T-helper 2 cell treated with Interferon-gamma antibody and Interleukin-4, amounts not matched to agents 100 ng/mL and 5 ng/mL, for 36 hours (primary cell): ENCODE measurements around the gene MLLT6. TPM values are rescaled to one million over a fixed set of nuclear protein-coding genes. Genes with fewer than 3 reads are reported as not detected.

ENCODE experiments used
- intact Hi-C: fragments of 100-400 bp; cut with micrococcal nuclease; formaldehyde crosslinking; loops from one replicate; pipeline ENCODE4 v1.15.1; 2023
- total RNA-seq: library from RNA; stranded (reverse); gene quantifications from 2 replicates; pipeline ENCODE4 v1.2.3, GENCODE V29; 2022

Gene MLLT6
- total RNA-seq, 1 donor from 2014 or later: 213 TPM

DNA sequence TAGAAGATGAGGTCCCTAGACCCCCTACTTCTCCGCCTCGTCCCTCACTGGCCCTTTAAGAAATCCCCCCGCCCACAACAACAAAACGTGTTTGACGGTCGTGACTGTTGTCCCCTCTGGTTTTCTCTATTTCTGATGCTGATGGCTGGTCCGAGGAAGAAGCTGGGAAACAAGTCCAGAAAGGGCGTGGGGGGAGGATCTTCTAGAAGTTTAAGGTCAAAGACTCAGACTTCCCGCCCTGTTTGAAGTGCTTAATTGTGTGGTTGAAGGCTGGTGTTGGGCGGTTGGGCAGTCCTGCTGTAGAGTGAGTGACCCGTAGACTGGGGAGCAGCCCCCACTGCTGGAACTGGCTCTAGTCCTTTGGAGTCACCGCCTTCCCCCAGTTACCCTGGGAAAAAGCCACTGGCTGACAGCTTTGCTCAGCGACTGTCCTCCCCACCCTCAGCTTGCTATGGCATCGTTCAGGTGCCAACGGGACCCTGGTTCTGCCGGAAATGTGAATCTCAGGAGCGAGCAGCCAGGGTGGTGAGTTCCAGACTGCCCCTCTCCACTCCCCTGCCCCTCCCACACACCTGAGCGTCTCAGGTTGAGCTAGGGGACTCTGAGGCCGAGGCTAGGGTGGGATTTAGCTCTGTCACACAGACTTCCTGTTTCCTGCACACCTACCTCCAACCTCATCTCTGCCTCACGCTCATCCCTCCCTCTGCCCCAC is 1.6 kb downstream of the MLLT6 start:
- intact Hi-C loops: loop anchor here (1.0 kb wide), 1 partner anchor 22 kb away; no protein-coding TSS in a partner anchor

DNA sequence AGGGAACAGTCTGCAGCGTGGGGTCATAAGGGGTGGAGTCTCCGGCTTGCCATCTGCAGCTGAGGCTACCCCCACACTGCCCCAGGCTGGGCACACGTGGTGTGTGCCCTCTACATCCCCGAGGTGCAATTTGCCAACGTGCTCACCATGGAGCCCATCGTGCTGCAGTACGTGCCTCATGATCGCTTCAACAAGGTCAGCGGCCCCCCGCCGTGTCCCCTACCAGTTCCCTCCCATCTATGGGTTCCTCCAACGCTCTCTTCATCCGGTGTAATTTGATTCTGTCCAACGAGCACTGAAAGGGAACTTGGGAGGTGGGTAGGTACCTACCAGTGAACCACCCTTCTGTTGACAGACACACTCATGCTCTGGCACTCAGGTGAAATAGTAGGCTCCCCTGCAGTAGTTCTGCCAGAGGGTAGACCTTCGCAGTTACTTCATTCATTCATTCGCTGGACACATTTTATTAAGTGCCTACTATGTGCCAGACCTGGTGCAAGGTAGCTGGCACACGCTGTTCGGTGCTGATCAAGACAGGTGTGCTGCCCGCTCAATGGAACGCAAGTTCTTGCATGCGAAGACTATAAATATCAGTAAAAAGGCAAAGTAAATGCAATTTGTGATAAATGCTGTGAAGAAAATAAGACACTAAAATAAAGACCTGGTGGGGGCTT is 2.7 kb downstream of the MLLT6 start:
- intact Hi-C loops: no loop called here

DNA sequence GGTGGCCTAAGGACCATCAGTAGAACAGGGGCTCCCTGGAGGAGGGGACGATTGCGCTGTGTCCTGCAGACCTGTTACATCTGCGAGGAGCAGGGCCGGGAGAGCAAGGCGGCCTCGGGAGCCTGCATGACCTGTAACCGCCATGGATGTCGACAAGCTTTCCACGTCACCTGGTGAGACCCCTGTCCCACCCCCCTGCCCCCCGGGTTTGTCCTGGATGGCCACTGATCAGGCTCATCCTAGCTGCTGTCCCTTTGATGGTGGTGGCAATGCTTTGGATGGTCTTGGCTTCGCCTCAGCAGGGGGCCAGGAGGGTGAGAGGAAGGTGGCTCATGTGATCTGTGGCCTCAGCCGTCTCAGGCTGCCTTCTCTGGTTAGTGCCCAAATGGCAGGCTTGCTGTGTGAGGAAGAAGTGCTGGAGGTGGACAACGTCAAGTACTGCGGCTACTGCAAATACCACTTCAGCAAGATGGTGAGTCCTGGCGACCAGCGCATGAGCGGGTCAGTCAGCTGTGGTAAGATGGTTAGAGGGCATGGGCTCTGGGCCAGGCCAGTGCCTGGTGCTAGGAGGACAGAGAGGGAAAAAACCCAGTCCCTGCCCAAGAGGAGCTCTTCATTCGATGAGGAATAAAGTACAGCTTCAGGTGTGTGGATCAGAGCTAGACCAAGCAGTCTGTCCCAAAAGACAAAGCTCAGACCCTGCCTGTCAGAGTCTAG is 4.2 kb downstream of the MLLT6 start:
- intact Hi-C loops: no loop called here

DNA sequence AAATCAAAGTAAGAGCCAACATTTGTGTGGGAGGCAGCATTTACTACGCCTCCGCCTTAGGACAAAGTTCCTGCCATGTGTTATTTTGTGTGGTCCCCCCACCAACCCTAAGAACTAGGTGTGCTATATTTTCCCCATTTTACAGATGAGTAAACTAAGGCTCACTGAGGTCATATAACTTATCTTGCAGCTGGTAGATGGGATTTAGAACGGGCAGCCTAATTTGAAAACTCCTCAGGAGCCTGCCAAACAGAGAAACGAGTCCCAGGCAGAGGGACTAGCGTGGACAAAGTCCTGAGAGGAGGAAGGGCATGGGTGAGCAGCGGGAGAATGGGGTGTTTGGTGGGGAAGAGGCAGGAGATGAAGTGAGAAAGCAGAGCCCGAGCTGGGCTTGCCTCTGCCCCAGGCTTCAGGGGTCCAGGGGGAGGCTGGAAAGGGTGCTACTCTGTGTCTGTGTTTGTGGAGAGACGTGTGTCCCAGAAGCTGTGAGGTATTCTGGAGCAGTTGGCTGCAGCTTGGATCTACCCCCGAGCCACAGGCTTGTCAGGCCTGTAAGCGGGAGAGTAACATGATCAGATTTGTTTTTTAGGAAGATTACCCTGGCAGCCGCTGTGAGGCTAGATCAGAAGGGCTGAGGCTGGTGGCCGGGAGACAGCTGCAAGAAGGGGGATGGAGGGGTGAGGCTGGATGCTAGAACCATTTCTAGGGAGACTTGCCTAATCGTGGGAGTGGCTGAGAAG is 5.0 kb downstream of the MLLT6 start:
- intact Hi-C loops: no loop called here

DNA sequence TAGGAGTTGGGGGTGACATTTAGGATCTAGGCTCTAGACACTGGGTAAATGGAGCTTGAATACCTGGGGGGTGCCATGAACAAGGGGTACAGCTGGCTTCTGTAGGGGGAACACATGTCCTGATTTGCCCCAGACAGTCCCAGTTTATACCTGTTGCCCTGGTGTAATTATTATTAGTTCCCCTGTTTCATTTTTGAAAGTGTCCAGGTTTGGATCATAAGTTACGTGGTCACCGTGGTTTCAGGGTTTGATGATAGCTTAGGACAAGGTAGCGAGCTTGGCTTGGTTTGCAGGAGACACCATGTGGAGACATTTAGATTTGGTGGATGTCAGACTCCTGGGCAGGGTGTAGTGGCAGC is 5.5 kb downstream of the MLLT6 start:
- intact Hi-C loops: no loop called here

DNA sequence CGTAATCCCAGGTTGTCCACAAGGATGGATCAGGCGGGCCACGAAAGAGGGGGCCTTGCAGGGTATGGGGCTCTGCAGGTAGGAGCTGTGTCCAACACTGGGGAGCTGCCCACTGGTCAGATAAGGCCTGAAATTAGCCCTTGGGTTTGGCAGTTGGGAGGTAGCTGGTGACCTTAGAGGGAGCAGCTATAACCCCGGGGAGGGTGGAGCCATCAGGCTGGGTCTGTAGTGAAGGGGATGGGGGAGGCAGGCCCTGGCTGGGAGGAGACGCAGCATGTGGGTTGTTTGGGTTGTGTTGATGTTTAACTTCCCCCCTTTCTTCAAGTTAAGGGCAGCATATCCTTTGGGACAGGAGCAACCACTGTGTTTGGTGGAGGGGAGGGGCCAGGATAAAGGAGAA is 5.9 kb downstream of the MLLT6 start:
- intact Hi-C loops: no loop called here

DNA sequence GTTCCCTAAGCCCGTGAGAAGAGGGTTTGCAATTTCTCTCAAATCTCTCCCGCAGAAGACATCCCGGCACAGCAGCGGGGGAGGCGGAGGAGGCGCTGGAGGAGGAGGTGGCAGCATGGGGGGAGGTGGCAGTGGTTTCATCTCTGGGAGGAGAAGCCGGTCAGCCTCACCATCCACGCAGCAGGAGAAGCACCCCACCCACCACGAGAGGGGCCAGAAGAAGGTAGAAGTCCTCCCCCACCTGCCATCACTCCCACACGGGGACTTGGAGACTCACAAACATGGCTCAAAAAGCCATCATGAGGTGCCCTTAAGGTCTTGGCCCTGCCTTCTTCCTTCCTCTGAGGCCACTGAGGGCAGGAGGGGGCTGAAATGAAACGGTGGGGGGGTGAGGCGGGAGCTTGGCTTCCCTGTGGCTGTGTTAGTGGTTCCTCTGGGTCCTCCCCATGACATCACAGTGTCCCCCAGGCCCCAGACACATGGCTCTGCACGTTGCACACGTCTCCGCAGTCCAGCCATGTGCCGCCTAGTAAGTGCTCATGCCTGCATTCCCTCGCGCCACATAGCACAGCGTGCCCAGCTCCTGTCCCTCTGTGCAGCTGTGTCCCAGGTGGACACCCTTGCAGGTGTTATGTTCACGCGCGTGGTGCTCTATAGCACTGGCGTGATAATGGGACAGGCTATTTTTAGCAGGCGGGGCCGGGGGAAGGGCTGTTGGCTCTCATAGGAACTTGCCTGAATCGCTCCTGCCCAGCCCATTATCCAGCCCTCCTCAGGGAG is 6.9 kb downstream of the MLLT6 start:
- intact Hi-C loops: no loop called here

DNA sequence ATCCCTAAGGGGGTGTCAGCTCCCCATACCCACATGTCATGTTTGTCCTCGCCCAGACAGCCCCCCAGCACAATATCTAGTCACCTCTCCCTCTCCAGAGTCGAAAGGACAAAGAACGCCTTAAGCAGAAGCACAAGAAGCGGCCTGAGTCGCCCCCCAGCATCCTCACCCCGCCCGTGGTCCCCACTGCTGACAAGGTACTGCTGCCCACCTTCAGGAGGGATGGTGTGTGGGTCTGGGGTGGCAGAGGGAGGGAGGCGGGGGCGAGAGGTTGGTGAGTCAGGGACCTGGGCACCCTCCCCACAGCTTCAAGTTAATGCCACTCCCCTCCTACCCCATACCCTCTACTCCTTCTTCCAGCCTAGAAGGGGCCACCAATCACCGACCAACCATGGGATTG is 7.5 kb downstream of the MLLT6 start:
- intact Hi-C loops: no loop called here

DNA sequence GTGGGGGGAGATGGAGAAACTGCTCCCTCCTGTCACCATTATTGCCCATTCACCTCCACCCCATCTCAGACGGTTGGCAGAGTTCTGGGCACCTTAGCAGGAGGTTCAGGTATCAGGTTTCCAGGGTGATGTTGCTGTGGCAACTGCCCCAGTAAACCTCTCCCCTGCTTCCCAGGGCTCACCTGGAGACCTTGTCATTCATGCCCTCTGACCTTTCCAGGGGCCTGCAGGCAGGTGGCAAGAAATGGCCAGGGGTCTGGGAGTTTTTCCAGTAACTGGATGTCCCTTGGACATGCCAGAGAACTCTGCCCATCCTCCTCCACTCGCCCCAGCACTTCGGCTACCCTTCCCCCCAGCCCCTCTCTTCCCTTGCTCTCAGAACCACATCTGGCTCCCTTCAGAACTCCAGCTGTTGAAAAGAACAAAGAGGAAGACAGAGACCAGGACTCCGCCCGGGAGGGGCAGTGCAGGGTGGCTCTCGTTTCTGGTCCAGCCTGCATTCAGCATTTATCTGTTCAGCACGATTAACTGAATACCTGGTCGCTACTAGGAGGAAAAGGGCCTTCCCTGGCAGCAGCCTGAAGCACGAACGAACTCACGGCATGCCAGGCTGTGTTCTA is 8.5 kb downstream of the MLLT6 start:
- intact Hi-C loops: no loop called here

DNA sequence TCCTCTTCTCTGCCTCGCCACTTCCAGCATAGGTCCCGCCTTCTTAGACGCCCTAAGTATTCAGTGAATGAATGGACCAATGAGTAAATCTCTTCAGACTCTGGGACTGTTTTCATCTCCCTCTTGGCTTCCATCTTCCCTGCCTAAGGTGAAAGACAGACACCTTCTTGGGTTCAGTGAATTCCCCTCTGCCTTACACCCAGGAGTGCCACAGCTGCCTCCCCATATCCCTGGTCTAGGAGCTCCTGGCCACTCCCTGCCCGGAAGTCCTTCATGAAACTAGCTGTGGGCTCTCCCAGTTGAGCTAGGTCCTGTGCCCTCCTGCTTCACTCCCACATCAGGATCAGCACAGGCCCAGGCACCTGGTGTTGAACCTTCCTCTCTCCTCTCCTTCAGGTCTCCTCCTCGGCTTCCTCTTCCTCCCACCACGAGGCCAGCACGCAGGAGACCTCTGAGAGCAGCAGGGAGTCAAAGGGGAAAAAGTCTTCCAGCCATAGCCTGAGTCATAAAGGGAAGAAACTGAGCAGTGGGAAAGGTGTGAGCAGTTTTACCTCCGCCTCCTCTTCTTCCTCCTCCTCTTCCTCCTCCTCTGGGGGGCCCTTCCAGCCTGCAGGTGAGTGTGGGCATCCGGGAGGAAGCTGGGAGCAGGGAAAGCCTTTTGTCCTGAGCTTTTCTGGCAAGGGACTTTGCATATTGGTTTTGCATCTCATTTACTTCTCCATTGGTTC is 10.3 kb downstream of the MLLT6 start:
- intact Hi-C loops: no loop called here

DNA sequence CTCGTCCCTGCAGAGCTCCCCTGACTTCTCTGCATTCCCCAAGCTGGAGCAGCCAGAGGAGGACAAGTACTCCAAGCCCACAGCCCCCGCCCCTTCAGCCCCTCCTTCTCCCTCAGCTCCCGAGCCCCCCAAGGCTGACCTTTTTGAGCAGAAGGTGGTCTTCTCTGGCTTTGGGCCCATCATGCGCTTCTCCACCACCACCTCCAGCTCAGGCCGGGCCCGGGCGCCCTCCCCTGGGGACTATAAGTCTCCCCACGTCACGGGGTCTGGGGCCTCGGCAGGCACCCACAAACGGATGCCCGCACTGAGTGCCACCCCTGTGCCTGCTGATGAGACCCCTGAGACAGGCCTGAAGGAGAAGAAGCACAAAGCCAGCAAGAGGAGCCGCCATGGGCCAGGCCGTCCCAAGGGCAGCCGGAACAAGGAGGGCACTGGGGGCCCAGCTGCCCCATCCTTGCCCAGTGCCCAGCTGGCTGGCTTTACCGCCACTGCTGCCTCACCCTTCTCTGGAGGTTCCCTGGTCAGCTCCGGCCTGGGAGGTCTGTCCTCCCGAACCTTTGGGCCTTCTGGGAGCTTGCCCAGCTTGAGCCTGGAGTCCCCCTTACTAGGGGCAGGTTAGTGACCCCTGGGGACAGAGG is 11.4 kb downstream of the MLLT6 start:
- intact Hi-C loops: no loop called here

DNA sequence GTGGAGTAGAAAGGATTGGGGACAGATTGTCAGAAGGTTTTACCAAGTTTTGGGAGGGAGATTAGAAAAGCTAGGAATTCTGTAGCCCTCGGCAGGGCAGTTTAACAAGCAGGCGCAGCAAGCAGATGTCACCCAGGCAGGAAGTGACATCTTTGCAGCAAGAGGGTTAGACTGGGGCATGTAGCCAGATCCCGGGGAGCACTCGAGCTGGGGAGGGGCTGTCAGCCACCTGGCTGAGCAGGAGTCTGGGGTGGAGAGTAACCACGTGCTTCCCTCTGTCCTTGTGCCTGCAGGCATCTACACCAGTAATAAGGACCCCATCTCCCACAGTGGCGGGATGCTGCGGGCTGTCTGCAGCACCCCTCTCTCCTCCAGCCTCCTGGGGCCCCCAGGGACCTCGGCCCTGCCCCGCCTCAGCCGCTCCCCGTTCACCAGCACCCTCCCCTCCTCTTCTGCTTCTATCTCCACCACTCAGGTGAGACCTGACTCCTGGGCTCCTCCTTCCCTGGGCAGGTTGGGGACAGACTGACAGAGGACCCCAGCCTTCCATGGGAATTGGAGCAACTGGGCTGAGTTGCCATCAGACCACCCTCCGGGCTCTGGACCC is 12.2 kb downstream of the MLLT6 start:
- intact Hi-C loops: no loop called here

DNA sequence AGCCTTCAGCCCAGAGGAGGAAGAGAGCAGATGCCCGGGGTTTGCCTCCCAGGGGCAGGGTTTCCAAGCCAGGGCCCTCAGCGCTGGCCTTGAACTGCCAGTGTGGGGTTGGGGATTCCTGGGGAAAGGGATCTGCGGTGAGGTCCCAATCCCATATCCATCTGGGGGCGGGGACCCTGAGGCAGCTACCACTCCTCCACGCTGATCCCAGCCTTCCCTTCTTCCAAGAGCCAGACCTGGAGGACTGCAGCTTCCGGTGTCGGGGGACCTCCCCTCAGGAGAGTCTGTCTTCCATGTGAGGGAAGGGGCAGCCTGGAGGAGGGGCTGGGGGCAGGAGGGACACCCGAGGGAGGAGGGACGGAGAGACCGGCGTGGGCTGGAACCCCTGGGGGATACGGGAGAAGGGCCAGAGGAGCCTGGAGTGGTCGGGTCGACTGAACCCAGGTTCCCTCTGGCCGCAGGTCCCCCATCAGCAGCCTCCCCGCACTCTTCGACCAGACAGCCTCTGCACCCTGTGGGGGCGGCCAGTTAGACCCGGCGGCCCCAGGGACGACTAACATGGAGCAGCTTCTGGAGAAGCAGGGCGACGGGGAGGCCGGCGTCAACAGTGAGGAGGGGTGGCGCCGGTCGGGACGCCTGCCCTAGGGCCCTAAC is 14.3 kb downstream of the MLLT6 start:
- intact Hi-C loops: no loop called here

DNA sequence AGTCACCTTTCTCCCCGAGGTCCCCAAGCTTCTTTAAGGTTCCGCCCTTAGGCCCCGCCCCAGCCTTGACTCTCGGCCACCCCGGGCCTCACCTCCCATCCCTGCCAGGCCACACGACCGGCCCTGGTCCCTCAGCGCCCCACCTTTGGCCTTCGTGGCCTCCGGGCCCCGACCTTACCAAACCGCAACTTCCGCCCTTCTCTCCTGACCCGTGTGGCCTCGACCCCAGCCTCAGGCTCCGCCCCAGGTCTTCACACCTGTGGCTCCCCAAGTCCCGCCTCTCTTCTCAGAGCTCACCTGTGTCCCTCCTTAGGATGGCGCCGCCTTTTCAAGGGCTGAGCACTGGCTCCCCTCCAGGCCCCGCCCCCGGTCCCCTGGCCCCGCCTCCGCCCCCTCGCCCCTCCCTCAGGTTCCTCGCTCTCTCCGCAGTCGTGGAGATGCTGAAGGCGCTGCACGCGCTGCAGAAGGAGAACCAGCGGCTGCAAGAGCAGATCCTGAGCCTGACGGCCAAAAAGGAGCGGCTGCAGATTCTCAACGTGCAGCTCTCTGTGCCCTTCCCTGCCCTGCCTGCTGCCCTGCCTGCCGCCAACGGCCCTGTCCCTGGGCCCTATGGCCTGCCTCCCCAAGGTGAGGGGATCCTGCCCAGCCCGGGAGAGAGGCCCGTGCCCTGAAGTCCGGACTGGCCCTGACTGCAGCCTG is 15.0 kb downstream of the MLLT6 start:
- intact Hi-C loops: no loop called here

DNA sequence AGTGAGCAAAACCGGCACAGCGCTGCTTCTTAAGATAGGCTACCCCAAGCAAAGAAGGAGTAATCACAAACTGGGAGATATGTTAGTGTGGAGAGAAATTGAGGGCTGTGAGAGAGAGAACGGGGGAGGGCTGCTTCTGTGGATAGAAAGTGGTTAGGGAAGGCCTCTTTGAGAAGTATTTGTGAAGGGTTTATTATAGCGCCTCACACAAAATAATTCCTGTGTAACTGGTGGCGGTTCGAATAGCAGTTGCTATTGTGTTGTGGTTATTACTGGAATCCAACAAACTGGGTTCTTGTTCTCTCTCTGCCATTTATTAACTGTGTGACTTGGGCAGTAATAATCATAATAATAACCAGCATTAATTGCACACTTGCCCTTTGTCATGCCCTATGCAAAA is 15.9 kb downstream of the MLLT6 start:
- intact Hi-C loops: no loop called here

DNA sequence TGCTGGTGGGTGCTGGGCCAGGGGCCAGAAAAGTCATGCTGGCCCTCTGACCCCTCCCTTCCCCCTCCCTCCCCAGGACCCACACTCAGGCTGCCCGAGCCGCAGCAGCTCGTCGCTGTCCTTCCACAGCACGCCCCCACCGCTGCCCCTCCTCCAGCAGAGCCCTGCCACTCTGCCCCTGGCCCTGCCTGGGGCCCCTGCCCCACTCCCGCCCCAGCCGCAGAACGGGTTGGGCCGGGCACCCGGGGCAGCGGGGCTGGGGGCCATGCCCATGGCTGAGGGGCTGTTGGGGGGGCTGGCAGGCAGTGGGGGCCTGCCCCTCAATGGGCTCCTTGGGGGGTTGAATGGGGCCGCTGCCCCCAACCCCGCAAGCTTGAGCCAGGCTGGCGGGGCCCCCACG is 16.7 kb downstream of the MLLT6 start:
- intact Hi-C loops: no loop called here

DNA sequence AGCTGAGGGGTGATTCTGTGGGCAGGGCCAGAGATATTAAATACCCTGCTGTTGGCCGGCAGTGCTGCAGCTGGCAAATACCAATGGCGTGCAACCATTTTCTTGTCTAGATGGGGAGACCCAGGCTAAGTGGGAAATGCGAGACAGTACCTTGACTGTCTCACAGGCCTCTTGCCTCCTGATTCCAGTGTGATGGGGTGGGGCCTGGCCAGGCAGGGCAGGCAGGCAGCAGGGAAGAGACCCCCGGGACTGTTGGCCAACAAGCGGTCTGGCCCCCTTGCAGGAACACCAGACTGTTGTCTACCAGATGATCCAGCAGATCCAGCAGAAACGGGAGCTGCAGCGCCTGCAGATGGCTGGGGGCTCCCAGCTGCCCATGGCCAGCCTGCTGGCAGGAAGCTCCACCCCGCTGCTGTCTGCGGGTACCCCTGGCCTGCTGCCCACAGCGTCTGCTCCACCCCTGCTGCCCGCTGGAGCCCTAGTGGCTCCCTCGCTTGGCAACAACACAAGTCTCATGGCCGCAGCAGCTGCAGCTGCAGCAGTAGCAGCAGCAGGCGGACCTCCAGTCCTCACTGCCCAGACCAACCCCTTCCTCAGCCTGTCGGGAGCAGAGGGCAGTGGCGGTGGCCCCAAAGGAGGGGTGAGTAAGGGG is 19.4 kb downstream of the MLLT6 start:
- intact Hi-C loops: no loop called here
